ENCODE results near the gene SLC6A2. TPM values are rescaled to one million over a fixed set of nuclear protein-coding genes. Genes with fewer than 3 reads are reported as not detected.

Gene SLC6A2
- total RNA-seq, 1 donor from 2014 or later = not detected

GRCh38 chr16:55700961-55701360 is 45.2 kb downstream of the SLC6A2 start:
- H3K4me3 Mint-ChIP-seq (ENCODE audit: unreplicated experiment) = no peak overlapping the region
- no peaks in the 10 kb centered on the region for H3K36me3 Mint-ChIP-seq (ENCODE audit: low read depth)
- no peaks in the 10 kb centered on the region for H3K9me3 Mint-ChIP-seq (ENCODE audit: low read depth)
- DNase-seq (ENCODE audit: low spot score) = no peak
- TF ChIP-seq CTCF (IDR thresholded peaks at IDR 0.05) = no peak
- no peaks in the 10 kb centered on the region for H3K4me1 Mint-ChIP-seq (ENCODE audit: low read depth)
- H3K27ac Mint-ChIP-seq (ENCODE audit: unreplicated experiment) = no peak overlapping the region
- peaks cover 29% of the 10 kb centered on the region for H3K27me3 Mint-ChIP-seq (ENCODE audit: low read depth)

GRCh38 chr16:55701442-55702319 is 45.9 kb downstream of the SLC6A2 start:
- Mint-ChIP-seq H3K27ac (ENCODE audit: unreplicated experiment) (no peak overlapping the region), H3K9me3 (ENCODE audit: low read depth) (no peaks in the 10 kb centered on the region), H3K27me3 (ENCODE audit: low read depth) (peaks cover 35% of the 10 kb centered on the region), H3K36me3 (ENCODE audit: low read depth) (no peaks in the 10 kb centered on the region), H3K4me3 (ENCODE audit: unreplicated experiment) (no peak overlapping the region), H3K4me1 (ENCODE audit: low read depth) (no peaks in the 10 kb centered on the region)
- TF ChIP-seq CTCF (IDR thresholded peaks at IDR 0.05) = peak; percentile 79
- DNase-seq (ENCODE audit: low spot score) = no peak

DNA sequence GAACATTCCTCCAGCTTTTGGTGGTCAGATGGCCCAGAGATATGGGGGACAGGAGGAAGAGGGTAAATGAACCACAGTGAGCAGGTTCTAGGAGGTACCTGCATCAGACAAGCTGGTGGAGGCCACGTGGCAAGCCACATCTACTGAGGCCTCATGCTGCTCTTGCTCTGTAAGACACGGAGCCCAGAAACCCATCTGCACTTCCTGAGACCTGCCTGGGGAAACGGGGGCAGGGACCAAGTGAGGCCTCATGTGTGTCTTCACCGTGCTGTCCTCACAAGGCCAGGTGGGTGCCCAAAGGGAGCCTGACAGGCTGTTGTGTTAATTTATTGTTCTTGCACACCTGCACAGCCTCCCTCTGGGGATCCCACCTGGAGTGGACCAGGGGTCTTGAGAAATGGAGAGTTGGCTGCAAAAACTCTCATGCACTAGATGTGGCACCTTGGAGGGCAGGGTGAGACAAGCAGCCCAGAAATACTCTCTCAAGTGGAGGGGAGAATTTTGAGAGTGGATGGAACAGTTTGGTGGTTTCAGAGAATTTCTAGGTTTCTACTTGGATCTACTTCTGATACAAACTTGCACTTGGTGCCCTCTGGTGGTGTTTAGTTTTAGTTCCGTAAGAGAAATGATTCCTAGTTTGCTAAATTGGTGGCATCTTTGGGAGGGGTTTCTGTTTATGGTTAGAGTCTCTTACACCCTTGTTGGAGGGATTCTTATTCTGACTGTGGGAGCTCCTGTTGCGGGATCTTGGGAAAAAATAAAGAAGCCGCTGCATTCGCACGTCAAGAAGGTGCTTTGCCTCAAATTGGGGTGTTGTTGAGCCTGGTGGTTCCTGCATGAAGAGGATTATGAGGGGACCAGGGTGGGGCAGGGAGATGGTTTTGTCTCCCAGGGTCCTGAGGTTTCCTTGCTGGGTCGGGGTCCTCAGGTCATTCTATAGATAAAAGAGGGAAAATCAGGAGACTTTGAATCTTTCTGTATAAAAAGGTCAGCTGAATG is 47.5 kb downstream of the SLC6A2 start:
- H3K27me3 Mint-ChIP-seq (ENCODE audit: low read depth) = peaks cover 42% of the 10 kb centered on the region
- H3K4me3 Mint-ChIP-seq (ENCODE audit: unreplicated experiment) = no peak overlapping the region
- TF ChIP-seq CTCF (IDR thresholded peaks at IDR 0.05) = peak; percentile 85
- no peaks in the 10 kb centered on the region for H3K9me3 Mint-ChIP-seq (ENCODE audit: low read depth)
- no peaks in the 10 kb centered on the region for H3K36me3 Mint-ChIP-seq (ENCODE audit: low read depth)
- no peaks in the 10 kb centered on the region for H3K4me1 Mint-ChIP-seq (ENCODE audit: low read depth)
- no peak overlapping the region for H3K27ac Mint-ChIP-seq (ENCODE audit: unreplicated experiment)
- no peak for DNase-seq (ENCODE audit: low spot score)

- Mint-ChIP-seq H3K9me3 (ENCODE audit: low read depth) (no peaks in the 10 kb centered on the region), H3K27ac (ENCODE audit: unreplicated experiment) (no peak overlapping the region), H3K4me3 (ENCODE audit: unreplicated experiment) (no peak overlapping the region), H3K27me3 (ENCODE audit: low read depth) (peaks cover 40% of the 10 kb centered on the region), H3K36me3 (ENCODE audit: low read depth) (no peaks in the 10 kb centered on the region), H3K4me1 (ENCODE audit: low read depth) (no peaks in the 10 kb centered on the region)
- no peak for DNase-seq (ENCODE audit: low spot score)
- no peak for TF ChIP-seq CTCF (IDR thresholded peaks at IDR 0.05)
These were observed 51.1 kb downstream of the SLC6A2 start for GRCh38 chr16:55706739-55707384.

- Mint-ChIP-seq H3K4me1 (ENCODE audit: low read depth) (no peaks in the 10 kb centered on the region), H3K27me3 (ENCODE audit: low read depth) (peaks cover 52% of the 10 kb centered on the region), H3K9me3 (ENCODE audit: low read depth) (no peaks in the 10 kb centered on the region), H3K36me3 (ENCODE audit: low read depth) (no peaks in the 10 kb centered on the region), H3K27ac (ENCODE audit: unreplicated experiment) (no peak overlapping the region), H3K4me3 (ENCODE audit: unreplicated experiment) (no peak overlapping the region)
- DNase-seq (ENCODE audit: low spot score) = no peak
- no peak for TF ChIP-seq CTCF (IDR thresholded peaks at IDR 0.05)
These were observed 54.0 kb downstream of the SLC6A2 start for GRCh38 chr16:55709801-55710200.
